H9 (cell line): ENCODE results near the gene CEP350. TPM values are rescaled to one million over a fixed set of nuclear protein-coding genes. Genes with fewer than 3 reads are reported as not detected.

ENCODE experiments used
- DNase-seq: peaks from one replicate; pipeline ENCODE4 v3.0.0-alpha.2; 2017
- H2AFZ ChIP-seq: one replicate; pipeline ENCODE4 v1.6.1; 2013; ENCODE audit warnings: mild to moderate bottlenecking, low read length, control low read depth, moderate library complexity
- H2AK5ac ChIP-seq: 2 replicates; pipeline ENCODE4 v1.6.1; 2013; ENCODE audit warnings: low read length, control low read depth, mixed read lengths; ENCODE audit not compliant: insufficient read length
- H2BK120ac ChIP-seq: one replicate; pipeline ENCODE4 v1.6.1; 2013; ENCODE audit warnings: low read depth, mild to moderate bottlenecking, low read length, control low read depth, inconsistent platforms; ENCODE audit not compliant: poor library complexity, severe bottlenecking
- H2BK12ac ChIP-seq: 2 replicates; pipeline ENCODE4 v1.6.1; 2013; ENCODE audit warnings: low read length, control low read depth, mixed read lengths, low read depth; ENCODE audit not compliant: insufficient read length
- H2BK15ac ChIP-seq: 2 replicates; pipeline ENCODE4 v1.6.1; 2013; ENCODE audit warnings: low read depth, low read length, control low read depth
- H2BK20ac ChIP-seq: one replicate; pipeline ENCODE4 v1.6.1; 2013; ENCODE audit warnings: low read depth, mild to moderate bottlenecking, low read length, control low read depth, inconsistent platforms; ENCODE audit not compliant: poor library complexity, severe bottlenecking
- H2BK5ac ChIP-seq: 2 replicates; pipeline ENCODE4 v1.6.1; 2013; ENCODE audit warnings: low read length, control low read depth, mixed read lengths; ENCODE audit not compliant: insufficient read length
- H3K14ac ChIP-seq: 2 replicates; pipeline ENCODE4 v1.6.1; 2013; ENCODE audit warnings: low read length, control low read depth; ENCODE audit not compliant: insufficient read depth
- H3K18ac ChIP-seq: 2 replicates; pipeline ENCODE4 v1.6.1; 2013; ENCODE audit warnings: low read depth, mild to moderate bottlenecking, mixed read lengths, low read length, control low read depth; ENCODE audit not compliant: insufficient read length
- H3K23ac ChIP-seq: 2 replicates; pipeline ENCODE4 v1.6.1; 2013; ENCODE audit warnings: low read length, control low read depth, mixed read lengths, low read depth; ENCODE audit not compliant: insufficient read length
- H3K23me2 ChIP-seq: 2 replicates; pipeline ENCODE4 v1.6.1; 2013; ENCODE audit warnings: low read depth, mild to moderate bottlenecking, mixed read lengths, low read length, control low read depth; ENCODE audit not compliant: insufficient read length, poor library complexity, severe bottlenecking
- H3K27ac ChIP-seq: 2 replicates; pipeline ENCODE4 v1.5.1; 2013; ENCODE audit warnings: low read length, control low read depth, mixed read lengths, low read depth; ENCODE audit not compliant: insufficient read length
- H3K27me3 ChIP-seq: 2 replicates; pipeline ENCODE4 v1.6.1; 2013; ENCODE audit warnings: low read length, control low read depth, inconsistent platforms; ENCODE audit not compliant: insufficient read depth
- H3K4ac ChIP-seq: 2 replicates; pipeline ENCODE4 v1.6.1; 2013; ENCODE audit warnings: low read depth, mild to moderate bottlenecking, control low read depth, inconsistent platforms, low read length, moderate library complexity
- H3K4me1 ChIP-seq: 2 replicates; pipeline ENCODE4 v1.6.1; 2013; ENCODE audit warnings: low read length, control low read depth, inconsistent platforms; ENCODE audit not compliant: insufficient read depth
- H3K4me2 ChIP-seq: 2 replicates; pipeline ENCODE4 v1.6.1; 2013; ENCODE audit warnings: low read length, control low read depth, mixed read lengths; ENCODE audit not compliant: insufficient read length, insufficient read depth
- H3K56ac ChIP-seq: 2 replicates; pipeline ENCODE4 v1.6.1; 2013; ENCODE audit warnings: low read depth, mild to moderate bottlenecking, mixed read lengths, low read length, control low read depth; ENCODE audit not compliant: insufficient read length
- H3K79me1 ChIP-seq: 2 replicates; pipeline ENCODE4 v1.6.1; 2013; ENCODE audit warnings: low read depth, mild to moderate bottlenecking, moderate library complexity, low read length, control low read depth, inconsistent platforms; ENCODE audit not compliant: insufficient read depth, poor library complexity, severe bottlenecking
- H3K79me2 ChIP-seq: 2 replicates; pipeline ENCODE4 v1.6.1; 2013; ENCODE audit warnings: low read length, control low read depth, inconsistent platforms; ENCODE audit not compliant: insufficient read depth
- H3K9ac ChIP-seq: 2 replicates; pipeline ENCODE4 v1.6.1; 2013; ENCODE audit warnings: low read length, control low read depth, mixed read lengths; ENCODE audit not compliant: insufficient read length; ENCODE audit errors: extremely low read depth
- H3K9me3 ChIP-seq: one replicate; pipeline ENCODE4 v1.6.1; 2013; ENCODE audit warnings: low read depth, low read length, inconsistent platforms; ENCODE audit not compliant: control insufficient read depth
- H3T11ph ChIP-seq: one replicate; pipeline ENCODE4 v1.6.1; 2013; ENCODE audit warnings: mild to moderate bottlenecking, low read length, control low read depth, inconsistent platforms
- H4K20me1 ChIP-seq: one replicate; pipeline ENCODE4 v1.6.1; 2013; ENCODE audit not compliant: control insufficient read depth, insufficient read length, insufficient read depth
- H4K5ac ChIP-seq: 2 replicates; pipeline ENCODE4 v1.6.1; 2013; ENCODE audit warnings: low read depth, mild to moderate bottlenecking, mixed read lengths, low read length, control low read depth; ENCODE audit not compliant: insufficient read length
- H4K8ac ChIP-seq: replicated peaks from 2 replicates; pipeline ENCODE4 v1.6.1; 2013; ENCODE audit warnings: low read length, control low read depth, mixed read lengths, low read depth; ENCODE audit not compliant: insufficient read length
- H4K91ac ChIP-seq: 2 replicates; pipeline ENCODE4 v1.6.1; 2013; ENCODE audit warnings: low read depth, mild to moderate bottlenecking, moderate library complexity, mixed read lengths, low read length, control low read depth; ENCODE audit not compliant: insufficient read length
- H3K27ac Mint-ChIP-seq, 3 experiments: 2 replicates in 2 of 3; 3 replicates in 1 of 3; pipeline ENCODE4 v1.8.0; 2020 to 2021; ENCODE audit warnings: mixed read lengths in 3 of 3, mild to moderate bottlenecking in 1 of 3, moderate library complexity in 1 of 3
- H3K27me3 Mint-ChIP-seq: 2 replicates; pipeline ENCODE4 v1.8.0; 2021; ENCODE audit warnings: low read depth, mild to moderate bottlenecking, moderate library complexity, mixed read lengths
- H3K36me3 Mint-ChIP-seq, 3 experiments: 2 replicates in 2 of 3; 3 replicates in 1 of 3; pipeline ENCODE4 v1.8.0; 2020 to 2021; ENCODE audit warnings: low read depth in 3 of 3, mixed read lengths in 3 of 3; ENCODE audit not compliant: insufficient read depth in 1 of 3
- H3K4me1 Mint-ChIP-seq, 2 experiments: 2 replicates each; pipeline ENCODE4 v1.8.0; 2020; ENCODE audit warnings: mixed read lengths in 2 of 2
- H3K4me3 Mint-ChIP-seq, 2 experiments: 2 replicates in 1 of 2; 3 replicates in 1 of 2; pipeline ENCODE4 v1.8.0; 2020 to 2021; ENCODE audit warnings: mild to moderate bottlenecking in 2 of 2, mixed read lengths in 2 of 2, moderate library complexity in 1 of 2
- H3K9me3 Mint-ChIP-seq, 2 experiments: 2 replicates in 1 of 2; 3 replicates in 1 of 2; pipeline ENCODE4 v1.8.0; 2020; ENCODE audit warnings: mild to moderate bottlenecking in 2 of 2, mixed read lengths in 2 of 2, moderate library complexity in 1 of 2
- WGBS: extraction: QIAGEN DNeasy Blood & Tissue Kit; methylation state at CpG from one replicate; pipeline ENCODE4 v1.1.7; 2013; ENCODE audit warnings: missing lambda C conversion rate, low lambda C conversion rate, mixed read lengths; ENCODE audit not compliant: insufficient read length; ENCODE audit errors: extremely low coverage; 5-methylcytosine and 5-hydroxymethylcytosine counted together
- total RNA-seq: library from RNA; stranded (reverse); gene quantifications from 2 replicates; pipeline ENCODE4 v1.2.1, GENCODE V29; 2021
- TF ChIP-seq, protein P1 (sequence below): fragments of 200-600 bp; sonication (generic); conservative IDR thresholded peaks from 3 replicates; pipeline ENCODE4 v1.8.0; 2021; ENCODE audit warnings: antibody characterized with exemption, mild to moderate bottlenecking

The CEP350 gene
- total RNA-seq, 1 experiment from 2014 or later: 39.2 TPM

DNA sequence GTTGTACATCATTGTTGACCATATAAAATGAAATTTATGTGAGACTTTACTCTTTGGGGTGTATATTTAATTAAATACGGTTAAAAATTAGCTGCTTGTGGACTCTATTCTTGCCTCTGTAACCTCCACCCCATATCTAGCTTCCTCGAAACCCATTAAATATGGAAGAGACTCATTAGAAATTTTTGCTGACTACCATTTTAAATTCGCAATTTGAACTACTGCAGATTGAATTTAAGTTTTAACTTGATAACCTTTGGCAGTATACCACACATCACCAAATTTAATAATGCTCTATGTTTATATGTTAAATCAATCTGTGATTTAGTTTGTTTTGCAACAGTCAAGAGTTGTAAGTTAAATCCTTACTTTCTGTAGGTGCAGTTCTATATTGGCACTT lies 111.5 kb downstream of the CEP350 start:
- no peaks in the 10 kb centered on the region for H3K9me3 ChIP-seq
- TF ChIP-seq, protein P1, sequence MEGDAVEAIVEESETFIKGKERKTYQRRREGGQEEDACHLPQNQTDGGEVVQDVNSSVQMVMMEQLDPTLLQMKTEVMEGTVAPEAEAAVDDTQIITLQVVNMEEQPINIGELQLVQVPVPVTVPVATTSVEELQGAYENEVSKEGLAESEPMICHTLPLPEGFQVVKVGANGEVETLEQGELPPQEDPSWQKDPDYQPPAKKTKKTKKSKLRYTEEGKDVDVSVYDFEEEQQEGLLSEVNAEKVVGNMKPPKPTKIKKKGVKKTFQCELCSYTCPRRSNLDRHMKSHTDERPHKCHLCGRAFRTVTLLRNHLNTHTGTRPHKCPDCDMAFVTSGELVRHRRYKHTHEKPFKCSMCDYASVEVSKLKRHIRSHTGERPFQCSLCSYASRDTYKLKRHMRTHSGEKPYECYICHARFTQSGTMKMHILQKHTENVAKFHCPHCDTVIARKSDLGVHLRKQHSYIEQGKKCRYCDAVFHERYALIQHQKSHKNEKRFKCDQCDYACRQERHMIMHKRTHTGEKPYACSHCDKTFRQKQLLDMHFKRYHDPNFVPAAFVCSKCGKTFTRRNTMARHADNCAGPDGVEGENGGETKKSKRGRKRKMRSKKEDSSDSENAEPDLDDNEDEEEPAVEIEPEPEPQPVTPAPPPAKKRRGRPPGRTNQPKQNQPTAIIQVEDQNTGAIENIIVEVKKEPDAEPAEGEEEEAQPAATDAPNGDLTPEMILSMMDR: no peak
- H3K4me2 ChIP-seq: no peak overlapping the region
- H3K23ac ChIP-seq: no peak overlapping the region
- H2AK5ac ChIP-seq: no peak overlapping the region
- H3K4me3 Mint-ChIP-seq: no peak overlapping the region
- no peak overlapping the region for H3K27ac ChIP-seq
- no peak overlapping the region for H3K18ac ChIP-seq
- no peaks in the 10 kb centered on the region for H4K20me1 ChIP-seq
- no peak overlapping the region for H2AFZ ChIP-seq
- DNase-seq: no peak
- H3K27ac Mint-ChIP-seq: no peak overlapping the region
- no peak overlapping the region for H3K56ac ChIP-seq
- H4K91ac ChIP-seq: no peak overlapping the region
- H2BK12ac ChIP-seq: no peak overlapping the region
- no peak overlapping the region for H3T11ph ChIP-seq
- no peak overlapping the region for H3K14ac ChIP-seq
- H3K27me3 Mint-ChIP-seq: no peaks in the 10 kb centered on the region
- WGBS: no CpG with 5 or more reads among the region's 3 CpGs
- H3K4me1 Mint-ChIP-seq: no peaks in the 10 kb centered on the region
- H2BK15ac ChIP-seq: no peak overlapping the region
- H2BK20ac ChIP-seq: no peak overlapping the region
- peaks cover 3 to 53% (median 36%) of the 10 kb centered on the region in 3 experiments; a peak in 5 of 7 replicates for H3K36me3 Mint-ChIP-seq
- H3K9me3 Mint-ChIP-seq: no peaks in the 10 kb centered on the region
- H3K9ac ChIP-seq: no peak overlapping the region
- no peak overlapping the region for H4K8ac ChIP-seq
- no peaks in the 10 kb centered on the region for H3K23me2 ChIP-seq
- H3K4me1 ChIP-seq: no peaks in the 10 kb centered on the region
- no peak overlapping the region for H2BK5ac ChIP-seq
- no peaks in the 10 kb centered on the region for H3K27me3 ChIP-seq
- H3K79me2 ChIP-seq: no peaks in the 10 kb centered on the region
- H4K5ac ChIP-seq: no peak overlapping the region
- H2BK120ac ChIP-seq: no peak overlapping the region
- H3K79me1 ChIP-seq: no peaks in the 10 kb centered on the region
- no peak overlapping the region for H3K4ac ChIP-seq
